Mucosa of descending colon (tissue), 3 donors: ENCODE data around the gene YES1. TPM values are rescaled to one million over a fixed set of nuclear protein-coding genes. Genes with fewer than 3 reads are reported as not detected.

Experiments
- ATAC-seq: fragments of 200-7000 bp; cut with Tn5 transposase; one replicate; pipeline ENCODE4 v1.9.1; 2020; ENCODE audit warnings: mild to moderate bottlenecking, moderate library complexity
- DNase-seq, 3 donors: peaks; one replicate each; pipeline ENCODE4 v3.0.0-alpha.2; 2020
- H3K36me3 ChIP-seq: fragments of 200-600 bp; one replicate; pipeline ENCODE4 v1.8.0; 2021; ENCODE audit warnings: low read depth, mild to moderate bottlenecking
- H3K4me1 ChIP-seq: fragments of 200-600 bp; one replicate; pipeline ENCODE4 v1.8.0; 2021; ENCODE audit warnings: low read depth, mild to moderate bottlenecking
- H3K4me3 ChIP-seq: fragments of 200-600 bp; one replicate; pipeline ENCODE4 v1.8.0; 2021; ENCODE audit warnings: mild to moderate bottlenecking
- H3K9me3 ChIP-seq: fragments of 200-600 bp; one replicate; pipeline ENCODE4 v1.8.0; 2021; ENCODE audit warnings: mild to moderate bottlenecking
- CTCF ChIP-seq: fragments of 200-600 bp; IDR thresholded peaks from one replicate; pipeline ENCODE4 v1.8.0; 2022; ENCODE audit warnings: antibody characterized with exemption, mild to moderate bottlenecking
- intact Hi-C, 2 donors: fragments of 100-400 bp; cut with DNase I in 1 of 2; cut with micrococcal nuclease in 1 of 2; formaldehyde crosslinking; loops; one replicate each; pipeline versions ENCODE4 v1.11.0 to v1.11.1; 2022; cut with DNase I, micrococcal nuclease
- total RNA-seq, 3 donors: library from RNA; stranded (reverse); fragmentation: NEBNext Ultra II Directional in 2 of 3; extraction: Animal tissue kit (Norgen Biotek cat#: 25700) in 2 of 3; gene quantifications; one replicate each; pipeline versions ENCODE4 v1.2.1 to v1.2.4, GENCODE V29; 2021 to 2023
- donor health status: DM: no; HTN: no; CAD: no; lungs with moderate emphysema.
- donor health status: DM: no; HTN: no; CAD: no.
- donor health status: DM: no; HTN: yes; CAD: no.

The YES1 gene
- total RNA-seq, 3 donors from 2014 or later: 48.2 to 63.2 (median 52.2) TPM

GRCh38 chr18:839224-840022, 27.4 kb upstream of the YES1 start:
- ATAC-seq (peak; percentile 99), DNase-seq (peak; percentile 81 to 94 (median 85))
- Histone ChIP-seq H3K36me3 (no peaks in the 10 kb centered on the region), H3K9me3 (no peaks in the 10 kb centered on the region), H3K4me1 (no peaks in the 10 kb centered on the region), H3K4me3 (no peak overlapping the region)
- intact Hi-C loops: loop anchor here (10.0 kb wide), 1 partner anchor 215 kb away; no protein-coding TSS in a partner anchor
- peak; percentile 92 for TF ChIP-seq CTCF

- ATAC-seq (no peak), DNase-seq (no peak)
- H3K9me3 ChIP-seq: no peaks in the 10 kb centered on the region
- H3K4me1 ChIP-seq: no peaks in the 10 kb centered on the region
- intact Hi-C loops: loop anchor here (10.0 kb wide), 1 partner anchor 213 kb away; no protein-coding TSS in a partner anchor
- TF ChIP-seq CTCF: no peak
- no peaks in the 10 kb centered on the region for H3K36me3 ChIP-seq
- no peak overlapping the region for H3K4me3 ChIP-seq
Measured at GRCh38 chr18:837922-838321, 25.9 kb upstream of the YES1 start.

GRCh38 chr18:834082-834720, 22.2 kb upstream of the YES1 start:
- TF ChIP-seq CTCF: no peak
- H3K4me3 ChIP-seq: no peak overlapping the region
- H3K36me3 ChIP-seq: no peaks in the 10 kb centered on the region
- H3K9me3 ChIP-seq: no peaks in the 10 kb centered on the region
- intact Hi-C loops: loop anchor here (10.0 kb wide), 1 partner anchor 209 kb away; no protein-coding TSS in a partner anchor
- no peak for DNase-seq
- H3K4me1 ChIP-seq: peaks cover 6% of the 10 kb centered on the region
- ATAC-seq: no peak

GRCh38 chr18:833197-833596, 21.2 kb upstream of the YES1 start:
- TF ChIP-seq CTCF: no peak
- Histone ChIP-seq H3K4me3 (no peak overlapping the region), H3K4me1 (peaks cover 6% of the 10 kb centered on the region), H3K9me3 (no peaks in the 10 kb centered on the region), H3K36me3 (no peaks in the 10 kb centered on the region)
- intact Hi-C loops: loop anchor here (10.0 kb wide), 1 partner anchor 208 kb away; no protein-coding TSS in a partner anchor
- DNase-seq: no peak
- ATAC-seq: no peak

GRCh38 chr18:832085-832681, 20.1 kb upstream of the YES1 start:
- H3K36me3 ChIP-seq: no peaks in the 10 kb centered on the region
- no peaks in the 10 kb centered on the region for H3K9me3 ChIP-seq
- H3K4me3 ChIP-seq: no peak overlapping the region
- intact Hi-C loops: loop anchor here (10.0 kb wide), 1 partner anchor 207 kb away; no protein-coding TSS in a partner anchor
- peak; percentile 98 for ATAC-seq
- no peak for TF ChIP-seq CTCF
- peaks cover 6% of the 10 kb centered on the region for H3K4me1 ChIP-seq
- peak; percentile 67 to 79 (median 74) for DNase-seq
